Stimulated activated CD8-positive, alpha-beta memory T cell treated with anti-CD3 and anti-CD28 coated beads, Interleukin-7, amount 100 ng/mL, for 4 hours (primary cell): Measurements from ENCODE around the gene SMURF1.
"Not testable (repeated sequence)": the region's sequence is repeated elsewhere in the genome, so short reads cannot be mapped to it uniquely, and the experiment has no call there.

ENCODE experiments used
- DNase-seq, 2 donors: peaks; one replicate each; pipeline ENCODE4 v3.0.0-alpha.2; 2020; ENCODE audit warnings: low read depth in 2 of 2

Gene SMURF1

GRCh38 chr7:99143853-99144672 lies at the start of gene SMURF1:
Gene SMURF1 (minus strand): TSS chr7:99144108. CDS start chr7:99143780, 328 bp downstream.
- DNase-seq = peak; percentile 14 to 66

GRCh38 chr7:99191869-99192596 lies 48.1 kb upstream of the SMURF1 start:
- DNase-seq = no peak

DNA sequence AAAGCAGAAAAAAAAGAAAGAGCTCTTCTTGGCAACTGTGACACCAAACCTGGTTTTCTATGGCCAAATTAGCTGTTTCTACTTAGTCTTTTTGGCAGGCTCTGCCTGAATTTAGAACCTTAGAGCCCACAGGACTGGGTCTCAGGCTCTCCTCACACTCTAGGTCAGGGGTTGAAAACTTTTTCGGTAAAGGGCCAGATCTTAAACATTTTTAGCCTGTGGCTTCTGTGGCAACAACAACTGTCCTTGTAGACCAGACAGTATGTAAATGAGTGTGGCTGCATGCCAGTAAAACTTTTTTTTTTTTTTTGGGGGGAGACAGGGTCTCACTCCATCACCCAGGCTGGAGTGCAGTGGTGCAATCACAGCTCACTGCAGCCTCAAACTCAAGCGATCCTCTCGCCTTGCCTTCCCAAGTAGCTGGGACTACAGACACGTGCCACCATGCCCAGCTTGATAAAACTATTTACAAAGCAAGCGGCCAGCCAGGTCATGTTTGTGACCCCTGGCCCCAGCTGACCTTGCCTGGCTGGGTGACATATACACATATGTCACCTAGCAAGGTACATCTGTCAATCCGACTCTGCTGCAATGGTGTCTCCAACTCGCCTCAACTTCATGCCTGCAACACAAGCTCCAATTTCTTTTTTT lies 46.6 kb upstream of the SMURF1 start:
- DNase-seq = no peak

- DNase-seq = no peak
These were observed 45.3 kb upstream of the SMURF1 start for GRCh38 chr7:99189222-99189621.

- no peak for DNase-seq
These were observed 44.3 kb upstream of the SMURF1 start for GRCh38 chr7:99188221-99188620.

DNA sequence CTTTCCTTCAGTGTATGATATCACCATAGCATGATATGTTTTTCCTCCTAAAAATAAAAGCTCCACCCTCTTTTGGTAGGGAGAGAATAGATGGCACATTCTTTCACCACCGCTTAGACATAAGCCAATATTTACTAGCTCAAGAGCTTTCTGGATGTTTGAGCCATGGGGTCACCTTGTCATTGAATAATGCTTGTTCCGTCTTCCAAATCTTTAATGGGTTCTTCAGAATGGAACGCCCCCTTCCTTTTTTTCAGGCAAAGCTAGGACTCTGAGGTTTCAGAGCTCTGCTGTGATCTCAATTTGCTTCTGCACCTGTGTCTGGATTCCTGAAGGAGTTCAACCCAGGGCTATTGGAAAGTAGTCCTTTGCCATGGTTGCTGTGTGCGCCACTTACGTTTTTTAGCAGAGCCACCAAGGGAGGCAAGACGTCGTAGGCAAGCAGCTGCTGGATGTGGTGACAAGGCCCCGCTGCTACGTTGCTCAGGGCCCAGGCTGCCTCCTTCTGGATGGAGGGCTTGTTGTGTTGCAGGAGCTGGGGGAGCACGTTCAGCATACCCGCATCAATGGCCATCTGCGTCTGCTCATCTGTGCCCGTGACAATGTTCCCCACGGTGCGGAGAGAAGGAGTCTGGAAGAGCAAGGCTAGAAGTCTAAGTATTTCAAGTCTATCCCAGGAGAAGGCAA lies 40.8 kb upstream of the SMURF1 start:
- DNase-seq = no peak

DNA sequence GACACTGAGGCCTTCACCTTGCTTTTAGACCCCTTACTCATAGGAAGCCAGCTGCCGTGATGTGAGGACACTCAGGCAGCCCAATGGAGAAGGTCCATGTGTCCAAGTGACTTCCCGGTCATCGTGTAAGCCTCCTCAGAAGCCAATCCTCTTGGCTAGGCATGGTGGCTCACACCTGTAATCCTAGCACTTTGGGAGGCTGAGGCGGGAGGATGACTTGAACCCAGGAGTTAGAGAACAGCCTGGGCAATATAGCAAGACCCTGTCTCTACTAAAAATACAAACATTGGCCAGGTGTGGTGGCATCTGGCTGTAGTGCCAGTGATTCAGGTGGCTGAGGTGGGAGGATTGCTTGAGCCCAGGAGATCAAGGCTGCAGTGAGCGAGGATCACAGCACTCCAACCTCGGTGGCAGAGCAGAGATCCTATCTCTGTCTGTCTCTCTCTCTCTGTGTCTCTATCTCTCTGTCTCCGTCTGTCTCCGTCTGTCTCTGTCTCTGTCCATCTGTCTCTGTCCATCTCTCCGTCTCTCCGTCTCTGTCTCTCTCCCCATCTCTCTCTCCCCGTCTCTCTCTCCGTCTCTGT lies 36.3 kb upstream of the SMURF1 start:
- no peak for DNase-seq

DNA sequence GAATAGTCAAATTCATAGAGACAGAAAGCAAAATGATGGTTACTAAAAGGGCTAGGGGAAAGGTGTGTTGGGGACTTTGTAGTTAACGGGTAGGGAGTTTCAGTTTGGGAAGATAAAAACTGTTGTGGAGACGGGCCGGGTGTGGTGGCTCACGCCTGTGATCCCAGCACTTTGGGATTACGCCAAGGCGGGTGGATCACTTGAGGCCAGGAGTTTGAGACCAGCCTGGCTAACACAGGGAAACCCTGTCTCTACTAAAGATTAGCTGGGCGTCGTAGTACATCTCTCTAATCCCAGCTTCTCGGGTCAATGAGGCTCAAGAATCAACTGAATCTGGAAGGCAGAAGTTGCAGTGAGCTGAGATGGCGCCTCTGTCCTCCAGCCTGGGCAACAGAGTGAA lies 33.3 kb upstream of the SMURF1 start:
- no peak for DNase-seq

- DNase-seq = no peak
These were observed 29.9 kb upstream of the SMURF1 start for GRCh38 chr7:99173787-99174186.

GRCh38 chr7:99171731-99172130 lies 27.8 kb upstream of the SMURF1 start:
- no peak for DNase-seq

DNA sequence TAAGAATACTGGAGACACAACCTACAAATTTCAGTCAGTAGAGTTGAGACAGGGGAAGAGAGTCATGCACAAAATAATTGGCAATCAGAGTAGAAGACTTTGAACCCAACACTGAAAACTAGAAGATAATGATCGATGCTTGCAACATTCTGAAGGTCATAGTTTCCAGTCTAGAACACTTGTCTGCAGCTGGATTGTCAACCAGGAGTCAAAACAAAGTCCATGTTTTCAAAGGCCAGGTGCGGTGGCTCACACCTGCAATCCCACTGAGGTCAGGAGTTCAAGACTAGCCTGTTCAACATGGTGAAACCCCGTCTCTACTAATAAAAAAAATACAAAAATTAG lies 26.8 kb upstream of the SMURF1 start:
- no peak for DNase-seq

DNA sequence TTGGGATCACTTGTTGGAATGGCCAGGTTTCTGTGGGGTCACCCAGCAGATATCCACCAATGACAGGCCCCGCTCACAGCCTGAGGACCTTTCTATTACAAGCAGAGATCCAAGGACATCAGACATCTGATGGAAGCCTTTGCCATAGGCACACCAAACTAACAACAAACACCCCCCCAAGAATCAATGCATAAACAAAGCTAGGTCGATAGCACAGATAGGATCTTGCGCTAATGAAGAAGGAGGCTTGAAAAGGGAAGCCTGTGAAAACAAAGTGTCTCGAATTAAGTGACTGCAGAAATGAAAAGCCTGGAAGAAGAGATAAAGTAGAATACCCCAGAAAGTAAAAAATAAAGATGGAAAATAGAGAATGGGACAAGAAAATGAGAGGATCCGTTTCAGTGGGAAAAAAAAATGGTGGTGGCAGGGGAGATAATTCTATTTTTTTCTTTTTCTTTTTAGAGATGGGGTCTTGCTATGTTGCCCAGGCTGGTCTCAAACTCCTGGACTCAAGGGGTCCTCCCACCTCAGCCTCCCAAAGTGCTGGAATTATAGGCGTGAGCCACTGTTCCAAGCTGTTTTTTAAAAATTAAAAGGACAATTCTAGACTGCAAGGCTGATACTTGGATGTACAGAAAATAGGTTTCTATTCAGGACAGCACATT lies 26.3 kb upstream of the SMURF1 start:
- no peak for DNase-seq

DNA sequence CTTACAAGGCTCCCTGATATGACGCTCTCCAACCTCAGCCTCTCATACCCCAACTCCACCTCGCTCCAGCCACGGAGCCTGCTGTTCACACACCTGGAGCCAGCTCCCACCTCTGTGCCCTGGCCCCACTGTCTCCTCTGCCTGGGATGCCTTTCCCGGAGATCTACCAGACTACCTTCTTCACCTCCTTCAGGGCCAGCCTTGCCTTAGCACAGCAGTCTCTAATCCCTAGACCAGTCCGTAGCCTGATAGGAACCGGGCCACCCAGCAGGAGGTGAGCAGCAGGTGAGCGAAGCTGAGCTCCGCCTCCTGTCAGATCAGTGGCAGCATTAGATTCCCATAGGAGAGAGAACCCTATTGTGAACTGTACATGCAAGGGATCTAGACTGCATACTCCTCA lies 23.2 kb upstream of the SMURF1 start:
- no peak for DNase-seq

- no peak for DNase-seq
These were observed 21.9 kb upstream of the SMURF1 start for GRCh38 chr7:99165816-99166215.

GRCh38 chr7:99163669-99164068 lies 19.8 kb upstream of the SMURF1 start:
- DNase-seq = not testable (repeated sequence)

DNA sequence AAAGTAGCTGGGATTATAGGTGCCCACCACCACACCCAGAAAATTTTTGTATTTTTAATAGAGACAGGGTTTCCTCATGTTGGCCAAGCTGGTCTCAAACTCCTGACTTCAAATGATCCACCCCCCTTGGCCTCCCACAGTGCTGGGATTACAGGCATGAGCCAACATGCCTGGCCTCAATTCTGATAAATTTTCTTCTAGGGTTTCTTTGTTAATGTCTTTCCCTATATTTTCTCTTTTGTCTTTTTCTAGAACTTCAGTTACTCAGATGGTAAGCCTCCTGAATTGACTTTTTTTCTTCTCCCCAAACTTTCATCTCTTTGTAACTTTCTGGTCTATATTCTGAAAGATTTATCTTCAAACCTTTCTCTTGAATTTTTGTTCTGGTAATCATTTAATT lies 12.7 kb upstream of the SMURF1 start:
- no peak for DNase-seq

GRCh38 chr7:99155211-99155610 lies 11.3 kb upstream of the SMURF1 start:
- DNase-seq = no peak

- DNase-seq = no peak
These were observed 3.1 kb upstream of the SMURF1 start for GRCh38 chr7:99146979-99147378.

DNA sequence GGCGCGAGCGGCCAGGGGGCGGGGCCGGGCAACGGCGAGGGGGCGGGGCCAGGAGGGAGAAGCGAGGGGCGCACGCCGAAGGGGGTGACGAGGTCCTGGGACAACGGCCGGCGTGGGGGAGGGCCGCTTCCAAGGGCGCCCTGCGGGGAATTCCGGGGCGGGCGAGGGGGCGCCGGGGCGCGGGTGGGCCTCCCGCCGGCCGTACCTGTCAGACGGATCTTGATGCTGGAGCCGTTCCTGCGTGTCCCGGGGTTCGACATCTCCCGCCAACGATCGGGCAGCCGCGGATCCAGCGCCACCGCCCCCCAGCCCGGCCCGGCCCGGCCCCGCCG lies 421 bp downstream of the SMURF1 start:
- DNase-seq = no peak

DNA sequence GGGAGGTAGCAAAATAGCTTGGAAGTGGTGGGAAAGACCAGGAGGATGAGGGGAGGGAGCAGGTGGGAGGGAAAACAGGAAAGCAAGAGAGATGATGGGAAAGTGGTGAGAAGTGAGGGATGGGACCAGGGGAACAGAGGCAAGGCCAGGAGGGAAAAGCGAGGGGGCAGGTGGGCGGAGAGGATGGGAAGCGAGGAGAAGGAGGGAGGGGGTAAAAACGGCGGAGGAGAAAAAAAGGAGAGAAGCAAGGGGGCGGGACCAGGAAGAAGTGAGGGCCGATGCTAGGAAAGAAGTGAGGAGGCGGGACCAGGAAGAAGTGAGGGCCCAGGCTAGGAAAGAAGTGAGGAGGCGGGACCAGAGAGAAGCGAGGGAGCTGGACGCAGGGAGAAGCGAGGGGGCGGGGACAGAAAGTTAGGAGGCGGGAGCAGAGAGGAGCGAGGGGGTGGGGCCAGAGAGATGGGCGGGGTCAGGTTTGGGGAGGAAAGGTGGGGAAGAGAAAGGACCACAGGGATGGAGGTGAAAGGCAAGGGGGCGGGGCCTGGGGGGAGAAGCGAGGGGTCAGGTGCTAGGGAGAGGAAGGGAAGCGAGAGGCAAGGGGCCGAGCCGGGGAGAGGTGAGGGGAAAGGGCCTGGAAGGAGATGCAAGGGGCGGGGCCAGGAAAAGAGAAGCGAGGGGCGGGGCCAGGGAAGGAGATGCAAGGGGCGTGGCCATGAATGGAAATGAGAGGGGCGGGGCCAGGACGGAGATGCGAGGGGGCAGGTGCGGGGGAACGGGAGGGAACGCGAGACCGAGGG lies 984 bp downstream of the SMURF1 start:
- DNase-seq = peak; percentile 78 to 82
